Choroid plexus epithelial cell (primary cell): ENCODE data around the gene PLEKHF1.

Experiments used
- DNase-seq: peaks from one replicate; pipeline ENCODE4 v3.0.0-alpha.2; 2010; ENCODE audit warnings: low read depth
- H3K4me3 ChIP-seq: 2 replicates; pipeline ENCODE4 v1.5.1; 2011; ENCODE audit warnings: low read depth, mild to moderate bottlenecking, control low read depth, low read length, moderate library complexity
- TF ChIP-seq, protein P1 (sequence below): conservative IDR thresholded peaks from 2 replicates; pipeline ENCODE4 v1.5.1; 2011; ENCODE audit warnings: low read depth, mild to moderate bottlenecking, control low read depth, inconsistent platforms, low read length, moderate library complexity

The PLEKHF1 gene

DNA sequence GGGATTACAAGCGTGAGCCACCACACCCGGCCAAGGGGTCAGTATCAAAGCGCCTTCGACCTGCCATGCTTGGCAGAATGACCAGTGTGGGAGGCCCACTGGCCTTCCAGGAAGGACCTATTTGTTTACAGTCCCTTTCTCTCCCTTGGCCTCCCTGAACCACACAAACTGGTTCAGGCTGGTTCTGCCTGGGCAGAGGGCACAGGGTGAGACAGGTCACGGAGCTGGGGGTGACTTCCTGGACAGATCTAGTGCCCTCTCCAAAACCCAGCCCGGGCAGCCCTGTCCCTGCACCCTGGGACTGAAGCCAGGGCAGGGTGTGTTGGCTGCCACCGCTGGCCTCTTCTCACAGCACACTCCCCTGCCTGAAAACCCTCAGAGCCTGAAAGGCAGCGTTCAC lies 11.3 kb downstream of the PLEKHF1 start:
- H3K4me3 ChIP-seq: no peak overlapping the region
- DNase-seq: no peak
- TF ChIP-seq, protein P1, sequence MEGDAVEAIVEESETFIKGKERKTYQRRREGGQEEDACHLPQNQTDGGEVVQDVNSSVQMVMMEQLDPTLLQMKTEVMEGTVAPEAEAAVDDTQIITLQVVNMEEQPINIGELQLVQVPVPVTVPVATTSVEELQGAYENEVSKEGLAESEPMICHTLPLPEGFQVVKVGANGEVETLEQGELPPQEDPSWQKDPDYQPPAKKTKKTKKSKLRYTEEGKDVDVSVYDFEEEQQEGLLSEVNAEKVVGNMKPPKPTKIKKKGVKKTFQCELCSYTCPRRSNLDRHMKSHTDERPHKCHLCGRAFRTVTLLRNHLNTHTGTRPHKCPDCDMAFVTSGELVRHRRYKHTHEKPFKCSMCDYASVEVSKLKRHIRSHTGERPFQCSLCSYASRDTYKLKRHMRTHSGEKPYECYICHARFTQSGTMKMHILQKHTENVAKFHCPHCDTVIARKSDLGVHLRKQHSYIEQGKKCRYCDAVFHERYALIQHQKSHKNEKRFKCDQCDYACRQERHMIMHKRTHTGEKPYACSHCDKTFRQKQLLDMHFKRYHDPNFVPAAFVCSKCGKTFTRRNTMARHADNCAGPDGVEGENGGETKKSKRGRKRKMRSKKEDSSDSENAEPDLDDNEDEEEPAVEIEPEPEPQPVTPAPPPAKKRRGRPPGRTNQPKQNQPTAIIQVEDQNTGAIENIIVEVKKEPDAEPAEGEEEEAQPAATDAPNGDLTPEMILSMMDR: no peak

DNA sequence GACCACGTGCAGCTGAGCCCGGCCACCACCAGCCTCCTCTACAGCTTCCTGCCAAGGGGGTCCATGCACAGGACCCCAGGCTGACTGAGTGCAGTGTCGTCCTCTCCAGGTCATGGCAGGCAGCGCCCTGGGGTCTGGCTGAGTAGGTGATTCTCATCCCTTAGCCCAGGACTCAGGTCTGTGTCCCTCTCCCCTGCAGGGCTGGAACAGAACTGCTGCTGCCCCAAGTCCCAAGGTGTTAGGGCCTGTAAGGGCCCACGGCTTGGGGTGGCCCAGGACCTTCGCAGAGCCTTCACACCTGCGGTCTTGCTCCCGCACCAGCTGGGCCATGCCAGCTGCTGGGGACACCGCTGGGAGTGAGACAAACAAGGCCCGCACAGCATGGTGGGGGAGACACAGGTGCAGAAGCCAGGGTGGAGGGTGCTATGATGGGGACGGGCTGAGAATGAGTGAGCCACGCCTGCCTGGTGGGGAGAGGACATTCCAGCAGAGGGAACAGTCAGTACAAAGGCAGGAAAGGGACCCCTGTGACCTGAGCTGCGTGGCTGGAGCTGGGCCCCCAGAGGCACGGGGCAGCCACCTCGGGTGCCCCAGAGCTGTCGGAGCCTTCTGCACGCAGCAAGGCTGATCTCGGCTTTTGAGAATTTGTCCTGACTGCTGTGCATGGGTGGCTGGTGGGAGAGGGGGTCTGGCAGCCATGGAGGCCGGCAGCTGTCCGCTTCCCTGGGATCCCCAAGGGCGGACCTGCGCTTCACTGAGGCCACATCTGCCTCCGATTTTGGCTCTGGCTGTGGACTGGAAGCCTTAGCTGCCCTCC lies 11.9 kb downstream of the PLEKHF1 start:
- no peak for DNase-seq
- TF ChIP-seq, protein P1: no peak

DNA sequence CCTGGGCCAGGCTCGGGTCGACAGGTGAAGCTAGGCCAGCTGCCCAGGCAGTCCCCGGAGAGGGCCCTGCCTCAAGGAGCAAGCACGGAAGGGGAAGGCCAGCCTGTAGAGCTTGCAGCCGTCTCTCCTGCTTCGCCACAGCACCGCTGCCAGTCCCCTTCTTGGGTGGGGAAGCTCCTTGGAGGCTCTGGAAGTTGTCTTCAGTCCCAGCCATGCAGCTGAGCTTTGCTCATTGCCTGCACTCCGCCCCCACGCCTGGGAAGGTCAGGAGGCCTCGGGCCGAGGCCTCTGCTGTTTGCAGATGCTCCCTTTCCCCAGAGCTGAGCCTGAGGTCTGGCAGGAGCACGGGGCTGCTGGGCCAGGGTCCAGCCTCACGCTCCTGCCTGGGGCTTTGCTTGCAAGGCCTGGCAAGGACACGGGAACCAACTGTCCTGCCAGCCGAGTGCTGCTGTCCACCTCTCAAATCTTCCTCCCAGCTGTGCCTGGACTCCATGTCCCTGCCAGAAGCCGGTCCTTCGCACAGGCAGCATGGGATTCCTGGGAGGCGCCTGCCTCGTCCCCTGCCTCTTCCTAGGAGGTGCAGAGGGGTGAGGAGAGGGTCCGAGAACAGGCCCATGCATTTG lies 13.3 kb downstream of the PLEKHF1 start:
- H3K4me3 ChIP-seq: no peak overlapping the region
- no peak for DNase-seq
- TF ChIP-seq, protein P1: no peak

More for the DNA sequence above, 11.9 kb downstream of the PLEKHF1 start:
- H3K4me3 ChIP-seq: no peak overlapping the region

DNA sequence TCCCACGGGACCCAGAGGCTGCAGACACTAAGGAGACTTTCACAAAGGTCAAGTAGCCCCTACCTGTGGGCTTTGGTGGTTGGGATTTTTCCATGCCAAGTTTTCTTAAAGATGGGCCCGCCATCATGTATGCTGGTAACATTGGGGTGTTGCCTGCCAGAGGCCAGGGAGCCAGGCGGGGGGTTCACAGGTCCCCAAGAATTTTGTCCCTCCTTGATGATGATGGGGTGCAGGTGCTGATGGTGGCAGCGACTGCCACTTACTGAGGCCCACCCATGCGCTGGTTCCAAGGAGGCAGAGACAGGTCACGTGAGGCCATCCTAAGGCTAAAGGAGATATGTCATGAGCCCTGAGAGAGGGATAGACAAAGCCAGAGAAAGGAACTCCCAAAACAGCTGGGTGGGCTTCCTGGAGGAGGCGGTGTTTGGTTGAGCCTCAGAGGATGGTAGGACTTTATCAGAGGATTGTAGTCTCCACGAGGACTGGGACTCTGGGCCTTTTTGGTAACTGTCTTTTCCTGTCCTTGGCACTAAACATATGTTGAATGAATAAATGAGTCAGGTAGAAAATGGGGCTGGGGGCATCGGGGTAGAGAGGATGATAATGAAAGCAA lies 14.4 kb downstream of the PLEKHF1 start:
- TF ChIP-seq, protein P1: no peak
- no peak overlapping the region for H3K4me3 ChIP-seq
- no peak for DNase-seq

DNA sequence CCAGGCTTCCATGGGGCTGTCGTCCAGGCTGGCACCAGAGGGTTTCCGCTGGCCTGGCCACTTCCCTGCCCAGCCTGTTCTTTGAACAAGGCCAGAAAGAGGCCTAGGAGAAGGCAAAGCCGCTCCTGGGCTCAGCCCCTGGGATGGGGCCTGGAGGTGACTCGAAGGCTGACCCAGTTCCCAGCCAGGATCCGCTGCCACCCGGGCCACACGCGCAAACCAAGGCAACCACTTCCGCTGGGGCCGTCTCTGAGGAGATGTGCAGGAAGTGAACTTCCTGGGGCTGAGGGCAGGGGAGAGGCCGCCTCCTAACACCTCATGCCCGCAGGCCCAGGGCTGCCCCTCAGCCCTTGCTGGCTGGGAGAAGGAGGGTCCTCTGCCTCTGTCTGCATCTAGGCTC lies 15.2 kb downstream of the PLEKHF1 start:
- DNase-seq: no peak
- TF ChIP-seq, protein P1: no peak
- no peak overlapping the region for H3K4me3 ChIP-seq

DNA sequence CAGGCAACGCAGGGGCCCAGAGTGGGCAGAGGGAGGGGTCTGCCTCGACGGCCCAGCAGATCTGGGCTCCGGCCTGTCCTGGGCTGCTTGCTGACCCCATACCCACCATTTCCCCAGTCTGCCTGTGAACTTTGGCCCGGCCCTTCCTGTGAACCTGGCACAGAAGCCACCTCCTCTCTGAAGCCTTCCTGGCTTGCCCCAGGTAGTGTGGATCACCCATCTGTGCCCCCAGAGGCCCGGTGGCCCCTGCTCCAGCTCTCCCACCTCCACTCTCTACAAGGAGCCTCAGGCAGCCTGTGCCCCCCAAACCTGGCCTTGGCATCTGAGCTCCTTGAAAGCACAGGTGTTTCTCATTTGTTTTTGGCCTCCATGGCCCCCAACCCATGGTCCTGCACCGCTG lies 15.7 kb downstream of the PLEKHF1 start:
- DNase-seq: no peak
- H3K4me3 ChIP-seq: no peak overlapping the region
- TF ChIP-seq, protein P1: no peak
